Effector memory CD8-positive, alpha-beta T cell (primary cell): Measurements from ENCODE around the gene PRKAG2.

Source experiments
- ATAC-seq: fragments of 150-1000 bp; cut with Tn5 transposase; replicated peaks from 2 replicates; pipeline ENCODE4 v1.10.0; 2021; ENCODE audit warnings: mild to moderate bottlenecking, moderate library complexity
- DNase-seq, 3 experiments: peaks; one replicate each; pipeline ENCODE4 v3.0.0; 2021
- H3K27ac Mint-ChIP-seq, 2 donors: one replicate each; pipeline ENCODE4 v1.8.0; 2022; ENCODE audit warnings: mild to moderate bottlenecking in 2 of 2, mixed read lengths in 2 of 2, moderate library complexity in 2 of 2
- H3K27me3 Mint-ChIP-seq, 2 donors: one replicate each; pipeline ENCODE4 v1.8.0; 2022; ENCODE audit warnings: mixed read lengths in 2 of 2
- H3K36me3 Mint-ChIP-seq: one replicate; pipeline ENCODE4 v1.8.0; 2022; ENCODE audit warnings: mild to moderate bottlenecking, moderate library complexity, mixed read lengths; ENCODE audit not compliant: insufficient read depth
- H3K4me1 Mint-ChIP-seq, 2 donors: one replicate each; pipeline ENCODE4 v1.8.0; 2022; ENCODE audit warnings: low read depth in 2 of 2, mixed read lengths in 2 of 2
- H3K4me3 Mint-ChIP-seq, 2 donors: one replicate each; pipeline ENCODE4 v1.8.0; 2022; ENCODE audit warnings: mild to moderate bottlenecking in 2 of 2, mixed read lengths in 2 of 2, moderate library complexity in 2 of 2
- H3K9me3 Mint-ChIP-seq, 2 donors: one replicate each; pipeline ENCODE4 v1.8.0; 2022; ENCODE audit warnings: mixed read lengths in 2 of 2

The PRKAG2 gene

DNA sequence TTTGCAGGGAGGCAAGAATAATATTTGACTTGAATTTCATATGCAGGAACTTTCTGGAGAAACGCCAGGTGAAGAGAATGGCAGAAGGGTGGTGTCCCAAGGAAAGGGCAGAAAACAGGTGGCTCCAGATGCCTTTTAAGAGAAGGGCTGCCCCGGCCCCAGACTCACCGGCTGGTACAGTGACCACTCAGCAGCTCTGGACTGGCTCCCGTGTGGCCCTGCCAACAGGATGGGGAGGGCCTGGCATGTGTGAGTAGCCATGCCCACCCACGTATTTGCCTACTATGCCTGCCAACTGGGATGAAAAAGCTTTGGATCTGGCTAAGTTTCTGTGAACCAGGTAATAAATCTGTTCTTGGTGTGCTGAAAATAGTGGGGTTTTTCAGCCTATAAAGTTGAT, 159.5 kb downstream of the PRKAG2 start:
- no peak overlapping the region for H3K4me3 Mint-ChIP-seq
- DNase-seq, result no peak
- H3K9me3 Mint-ChIP-seq, result no peaks in the 10 kb centered on the region
- H3K27me3 Mint-ChIP-seq, result no peaks in the 10 kb centered on the region
- peaks cover 10% of the 10 kb centered on the region for H3K36me3 Mint-ChIP-seq
- ATAC-seq, result no peak
- peaks cover 3 to 11% of the 10 kb centered on the region in 2 donors for H3K4me1 Mint-ChIP-seq
- no peak overlapping the region for H3K27ac Mint-ChIP-seq

DNA sequence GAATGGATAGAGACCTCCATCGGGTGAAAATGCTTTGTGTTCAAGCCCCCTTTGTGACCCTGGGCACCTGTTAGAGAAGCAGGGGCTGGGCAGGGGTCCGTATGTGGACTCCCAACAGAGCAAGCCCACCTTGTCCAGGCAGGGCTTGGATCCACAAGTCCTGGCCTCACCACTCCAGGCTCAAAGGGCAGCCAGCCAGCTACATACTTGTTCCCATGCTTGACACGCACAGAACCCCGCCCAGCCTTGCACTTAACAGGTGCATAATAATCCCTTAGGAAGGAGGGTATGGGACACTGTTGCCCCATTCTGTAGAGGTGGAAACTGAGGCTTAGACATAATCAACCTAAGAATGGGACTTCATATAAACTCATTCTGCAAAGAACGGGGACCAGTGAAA, 160.6 kb downstream of the PRKAG2 start:
- Mint-ChIP-seq H3K9me3 (no peaks in the 10 kb centered on the region), H3K36me3 (peaks cover 10% of the 10 kb centered on the region), H3K27ac (no peak overlapping the region), H3K27me3 (no peaks in the 10 kb centered on the region), H3K4me3 (no peak overlapping the region), H3K4me1 (peaks cover 3 to 5% of the 10 kb centered on the region in 2 donors)
- DNase-seq (no peak), ATAC-seq (no peak)

DNA sequence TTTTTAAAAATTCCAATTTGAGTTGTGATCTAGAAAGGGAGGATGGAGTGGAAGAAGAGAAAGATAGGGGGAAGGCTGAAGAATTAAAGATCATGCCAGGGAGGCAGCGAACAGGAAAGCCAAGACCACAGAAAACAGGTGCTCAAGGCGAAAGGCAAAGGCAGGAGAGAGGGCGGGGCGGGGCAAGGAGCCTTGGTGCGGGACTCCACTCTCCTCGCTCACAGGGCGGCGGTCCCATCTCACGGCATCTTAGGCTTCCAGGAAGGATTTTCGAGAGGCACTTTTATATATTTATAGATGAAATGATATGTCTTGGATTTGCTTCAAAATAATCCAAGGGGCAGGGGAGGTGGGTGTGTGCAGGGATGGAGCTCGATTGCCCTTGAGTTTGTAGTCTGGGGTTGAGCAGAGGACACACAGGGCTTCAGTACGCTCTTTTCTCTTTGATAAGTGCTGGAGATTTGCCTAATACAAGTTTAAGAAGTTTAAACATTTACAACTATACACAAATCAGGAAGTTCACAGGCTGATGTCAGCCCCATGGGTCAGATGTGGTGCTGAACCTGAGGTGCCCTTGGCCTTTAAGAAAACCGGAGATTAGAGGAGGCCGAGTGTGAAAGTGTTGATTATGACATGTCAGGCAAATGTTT, 161.1 kb downstream of the PRKAG2 start:
- ATAC-seq (no peak), DNase-seq (no peak)
- H3K27ac Mint-ChIP-seq, result no peak overlapping the region
- peaks cover 3 to 5% of the 10 kb centered on the region in 2 donors for H3K4me1 Mint-ChIP-seq
- H3K4me3 Mint-ChIP-seq, result no peak overlapping the region
- no peaks in the 10 kb centered on the region for H3K9me3 Mint-ChIP-seq
- peaks cover 10% of the 10 kb centered on the region for H3K36me3 Mint-ChIP-seq
- H3K27me3 Mint-ChIP-seq, result no peaks in the 10 kb centered on the region

DNA sequence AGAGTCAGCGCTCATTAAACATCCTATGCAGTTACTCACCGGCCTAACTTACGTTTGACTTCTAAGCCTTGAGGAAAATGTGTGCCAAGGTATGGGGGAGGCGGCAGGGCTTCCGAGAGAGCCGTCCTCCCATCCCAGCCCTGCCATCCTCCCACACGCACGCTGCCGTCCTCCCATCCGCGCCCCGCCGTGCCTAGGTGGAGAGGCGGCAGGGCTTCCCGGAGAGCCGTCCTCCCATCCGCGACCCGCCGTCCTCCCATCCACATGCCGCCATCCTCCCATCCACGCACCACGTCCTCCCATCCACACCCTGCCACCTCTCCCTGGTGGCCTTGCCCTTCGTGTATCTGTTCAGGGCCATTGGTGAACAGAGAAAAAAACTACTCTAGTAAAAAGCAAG, 162.7 kb downstream of the PRKAG2 start:
- H3K9me3 Mint-ChIP-seq, result no peaks in the 10 kb centered on the region
- no peaks in the 10 kb centered on the region for H3K27me3 Mint-ChIP-seq
- no peak for ATAC-seq
- H3K4me1 Mint-ChIP-seq, result peaks cover 9% of the 10 kb centered on the region in 2 donors
- no peak for DNase-seq
- H3K27ac Mint-ChIP-seq, result no peak overlapping the region
- H3K36me3 Mint-ChIP-seq, result peaks cover 10% of the 10 kb centered on the region
- H3K4me3 Mint-ChIP-seq, result no peak overlapping the region

DNA sequence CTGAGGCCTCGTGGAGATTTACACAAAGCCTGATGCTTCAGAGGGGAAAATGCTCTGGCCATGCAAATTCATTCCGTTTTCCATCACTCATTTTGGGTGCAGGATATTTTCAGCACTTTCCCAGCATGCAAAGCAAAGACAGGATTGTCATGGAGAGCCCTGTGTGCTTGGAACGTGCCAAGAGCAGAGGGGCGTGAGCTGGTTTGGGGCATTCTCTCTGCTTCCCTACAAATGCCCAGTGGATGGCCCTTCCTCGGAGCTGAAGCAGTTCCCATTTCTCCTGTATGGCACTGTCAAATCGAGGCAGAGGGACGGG, 164.1 kb downstream of the PRKAG2 start:
- H3K4me3 Mint-ChIP-seq, result no peak overlapping the region
- ATAC-seq (no peak), DNase-seq (no peak)
- no peak overlapping the region for H3K27ac Mint-ChIP-seq
- peaks cover 9% of the 10 kb centered on the region in 2 donors for H3K4me1 Mint-ChIP-seq
- no peaks in the 10 kb centered on the region for H3K9me3 Mint-ChIP-seq
- peaks cover 7% of the 10 kb centered on the region for H3K36me3 Mint-ChIP-seq
- H3K27me3 Mint-ChIP-seq, result no peaks in the 10 kb centered on the region

DNA sequence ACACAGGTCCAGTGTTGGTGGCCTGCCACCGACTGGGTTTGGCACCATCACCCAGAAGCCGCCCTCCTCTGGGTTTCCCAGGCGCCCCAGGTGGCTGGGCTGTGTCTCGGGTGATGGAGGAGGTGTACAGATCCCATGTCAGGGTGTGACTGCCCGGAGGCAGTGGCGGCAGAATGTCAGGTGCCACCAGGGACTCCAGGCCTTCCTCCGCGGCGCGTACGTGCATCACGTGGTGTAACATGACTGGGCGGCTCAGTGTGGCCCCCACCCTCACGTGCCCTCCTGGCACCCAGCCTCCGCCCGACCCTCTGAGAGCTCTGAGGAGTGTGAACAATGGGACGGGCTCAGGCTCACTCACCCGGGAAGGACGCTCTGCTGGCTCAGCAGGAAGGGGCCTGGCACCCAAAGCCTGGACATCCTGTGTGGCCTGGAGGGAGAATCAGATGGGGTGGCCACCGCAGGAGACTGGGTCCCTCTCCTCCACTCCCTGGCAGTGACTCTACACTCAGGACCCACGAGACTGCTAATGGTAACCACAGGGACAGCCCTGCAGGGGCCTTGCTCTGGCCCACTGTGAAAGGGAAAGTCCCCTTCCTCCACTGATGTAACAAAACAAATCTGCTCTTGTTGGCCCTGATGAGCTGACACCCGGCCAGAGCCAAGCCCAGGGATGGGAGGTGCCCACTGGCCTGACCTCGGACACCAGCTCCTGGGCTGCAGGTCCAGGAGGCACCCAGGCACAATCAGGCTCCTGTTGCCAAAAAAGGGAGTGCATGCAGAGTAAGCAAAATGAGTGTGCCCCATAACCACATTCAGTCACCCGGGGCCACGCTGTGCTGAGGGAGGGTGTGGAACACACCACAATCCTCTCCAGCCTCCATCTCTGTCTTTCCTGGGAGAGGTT, 164.8 kb downstream of the PRKAG2 start:
- ATAC-seq (no peak), DNase-seq (no peak)
- H3K27ac Mint-ChIP-seq, result no peak overlapping the region
- H3K9me3 Mint-ChIP-seq, result no peaks in the 10 kb centered on the region
- H3K27me3 Mint-ChIP-seq, result no peaks in the 10 kb centered on the region
- peaks cover 7% of the 10 kb centered on the region for H3K36me3 Mint-ChIP-seq
- peaks cover 9% of the 10 kb centered on the region in 2 donors for H3K4me1 Mint-ChIP-seq
- H3K4me3 Mint-ChIP-seq, result no peak overlapping the region

DNA sequence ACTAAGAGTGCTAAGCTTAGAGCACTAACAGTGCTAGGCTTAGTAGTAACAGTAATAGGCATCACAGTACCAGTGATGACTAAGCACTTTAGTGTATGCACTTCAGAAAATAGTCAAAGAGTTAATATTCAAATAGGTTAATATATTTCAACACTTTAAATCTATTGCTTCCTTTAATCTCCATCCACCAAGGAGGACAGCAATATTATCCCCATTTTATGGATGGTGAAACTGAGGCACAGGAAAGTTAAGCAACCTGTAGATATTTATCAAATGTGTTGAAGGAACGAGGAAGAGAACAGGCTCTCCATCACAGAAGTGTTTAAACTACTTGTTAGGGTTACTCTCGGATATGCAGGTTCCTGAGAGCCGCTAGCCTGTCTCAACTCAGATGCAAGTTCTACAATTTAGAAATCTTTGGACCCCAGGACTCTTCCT, 165.5 kb downstream of the PRKAG2 start:
- H3K36me3 Mint-ChIP-seq, result peaks cover 3% of the 10 kb centered on the region
- no peak for DNase-seq
- H3K27me3 Mint-ChIP-seq, result no peaks in the 10 kb centered on the region
- no peak overlapping the region for H3K27ac Mint-ChIP-seq
- H3K9me3 Mint-ChIP-seq, result no peaks in the 10 kb centered on the region
- ATAC-seq, result no peak
- H3K4me1 Mint-ChIP-seq, result peaks cover 5 to 12% of the 10 kb centered on the region in 2 donors
- no peak overlapping the region for H3K4me3 Mint-ChIP-seq

DNA sequence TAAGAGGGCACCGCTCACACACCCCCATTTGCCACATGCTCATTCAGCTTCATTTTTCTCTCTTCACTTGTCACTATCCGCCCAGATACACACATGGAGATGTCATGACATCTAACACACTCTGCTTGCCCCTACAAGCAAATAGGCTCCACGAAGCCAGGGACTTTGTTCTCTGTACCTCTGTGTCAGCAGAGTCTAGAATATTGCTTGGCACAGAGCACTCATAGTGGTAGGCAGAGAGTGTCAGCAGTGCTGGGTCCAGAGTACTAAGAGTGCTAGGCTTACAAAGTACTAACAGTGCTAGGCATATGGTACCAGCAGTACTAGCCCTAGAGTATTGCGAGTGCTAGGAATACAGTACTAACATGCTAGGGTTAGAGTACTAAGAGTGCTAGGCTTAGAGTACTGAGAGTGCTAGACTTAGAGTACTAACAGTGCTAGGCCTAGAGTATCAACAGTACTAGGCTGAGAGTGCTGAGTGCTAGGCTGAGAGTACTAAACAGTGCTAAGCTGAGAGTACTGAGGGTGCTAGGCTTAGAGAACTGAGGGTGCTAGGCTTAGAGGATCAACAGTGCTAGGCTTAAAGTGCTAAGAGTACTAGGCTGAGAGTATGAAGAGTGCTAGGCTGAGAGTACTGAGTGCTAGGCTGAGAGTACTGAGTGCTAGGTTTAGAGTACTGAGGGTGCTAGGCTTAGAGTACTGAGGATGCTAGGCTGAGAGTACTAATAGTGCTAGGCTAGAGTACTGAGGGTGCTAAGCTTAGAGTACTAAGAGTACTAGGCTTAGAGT, 166.1 kb downstream of the PRKAG2 start:
- Mint-ChIP-seq H3K9me3 (no peaks in the 10 kb centered on the region), H3K4me3 (no peak overlapping the region), H3K27ac (no peak overlapping the region), H3K36me3 (peaks cover 3% of the 10 kb centered on the region), H3K4me1 (peaks cover 6 to 12% of the 10 kb centered on the region in 2 donors), H3K27me3 (no peaks in the 10 kb centered on the region)
- no peak for ATAC-seq
- DNase-seq, result no peak

DNA sequence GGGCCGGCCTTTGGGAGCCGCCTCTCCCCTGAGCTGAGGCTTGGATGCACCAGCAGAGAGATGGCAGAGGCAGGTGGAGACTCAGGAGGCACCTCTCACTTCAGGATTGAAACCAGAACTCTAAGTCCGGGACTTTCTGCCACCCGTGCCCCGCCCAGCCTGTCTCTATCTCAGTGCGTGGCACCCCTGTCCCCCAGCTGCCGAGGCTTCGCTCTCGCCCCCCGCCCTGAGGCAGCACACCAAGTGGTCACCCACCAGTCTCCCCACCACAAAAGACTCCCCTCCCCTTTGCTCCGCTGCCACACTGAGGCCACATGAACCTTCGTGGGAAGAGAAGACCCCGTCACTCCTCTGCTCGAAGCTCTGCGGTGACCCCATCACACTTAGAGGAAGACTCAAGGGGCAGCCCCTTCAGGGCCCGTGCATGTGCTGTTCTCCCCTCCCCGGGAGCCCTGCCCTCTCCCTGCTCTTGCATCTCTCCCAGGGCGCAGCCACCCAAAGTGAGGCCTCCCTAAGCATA, 166.7 kb downstream of the PRKAG2 start:
- Mint-ChIP-seq H3K4me3 (no peak overlapping the region), H3K27me3 (no peaks in the 10 kb centered on the region), H3K4me1 (peaks cover 9 to 14% of the 10 kb centered on the region in 2 donors), H3K27ac (no peak overlapping the region), H3K9me3 (no peaks in the 10 kb centered on the region), H3K36me3 (peaks cover 3% of the 10 kb centered on the region)
- ATAC-seq (no peak), DNase-seq (no peak)

DNA sequence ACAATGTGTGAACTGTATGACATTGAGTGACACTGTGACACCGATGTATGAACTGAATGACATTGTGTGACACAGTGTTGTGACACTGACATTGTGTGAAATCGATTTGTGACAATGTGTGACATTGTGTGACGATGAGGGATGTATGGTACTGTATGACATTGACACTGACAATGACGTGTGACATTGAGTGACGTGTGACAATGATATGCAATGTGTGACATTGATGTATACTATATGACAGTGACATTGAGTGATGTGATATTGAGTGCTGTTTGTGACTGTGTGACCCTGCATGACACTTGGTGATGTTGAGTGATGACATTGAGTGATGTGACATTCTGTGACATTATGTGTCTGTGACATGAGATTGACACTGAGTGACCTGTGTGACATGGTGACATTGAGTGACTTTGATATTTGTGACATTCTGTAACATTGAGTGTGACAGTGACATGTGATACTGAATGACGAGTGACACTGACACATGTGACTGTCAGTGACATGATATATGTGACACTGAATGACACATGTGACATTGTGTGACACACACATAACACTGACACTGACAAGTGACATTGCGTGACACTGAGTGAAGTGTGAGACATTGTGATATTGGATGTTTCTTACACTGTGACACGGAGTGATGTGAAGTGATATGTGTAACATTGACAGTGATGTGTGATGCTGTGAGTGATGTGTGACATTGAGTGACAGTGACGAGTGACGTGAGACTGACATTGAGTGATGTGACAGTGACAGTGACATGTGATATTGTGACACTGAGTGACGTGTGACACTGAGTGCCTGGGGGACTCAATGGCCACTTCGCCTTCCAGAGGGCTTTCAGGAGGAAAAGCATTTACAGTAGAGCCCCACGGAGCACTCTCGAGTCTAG, 167.5 kb downstream of the PRKAG2 start:
- Mint-ChIP-seq H3K27ac (no peak overlapping the region), H3K4me3 (no peak overlapping the region), H3K27me3 (no peaks in the 10 kb centered on the region), H3K9me3 (no peaks in the 10 kb centered on the region), H3K36me3 (peaks cover 3% of the 10 kb centered on the region), H3K4me1 (peaks cover 9 to 15% of the 10 kb centered on the region in 2 donors)
- ATAC-seq (no peak), DNase-seq (no peak)

DNA sequence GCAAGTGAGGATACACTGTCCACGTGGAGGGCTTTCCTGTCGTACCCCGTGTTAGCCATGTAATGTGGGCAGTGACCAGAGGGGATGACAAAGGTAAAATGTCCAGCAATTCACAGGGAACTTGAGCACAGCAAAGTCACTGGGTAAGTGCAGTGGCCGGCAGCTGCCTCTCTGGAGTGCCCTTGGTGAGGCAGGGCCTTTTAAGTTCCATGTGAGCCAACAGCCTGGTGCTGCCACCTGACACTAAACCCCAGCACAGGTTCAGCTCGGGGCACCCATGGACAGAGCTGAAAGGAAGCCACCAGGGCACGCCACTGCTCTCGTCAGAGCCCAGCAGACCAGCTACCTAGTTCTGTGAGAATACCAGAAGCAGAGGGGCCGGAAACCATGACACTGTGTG, 168.3 kb downstream of the PRKAG2 start:
- no peaks in the 10 kb centered on the region for H3K36me3 Mint-ChIP-seq
- H3K27ac Mint-ChIP-seq, result no peak overlapping the region
- H3K9me3 Mint-ChIP-seq, result no peaks in the 10 kb centered on the region
- H3K27me3 Mint-ChIP-seq, result no peaks in the 10 kb centered on the region
- no peak for DNase-seq
- peaks cover 9 to 15% of the 10 kb centered on the region in 2 donors for H3K4me1 Mint-ChIP-seq
- no peak overlapping the region for H3K4me3 Mint-ChIP-seq
- no peak for ATAC-seq

DNA sequence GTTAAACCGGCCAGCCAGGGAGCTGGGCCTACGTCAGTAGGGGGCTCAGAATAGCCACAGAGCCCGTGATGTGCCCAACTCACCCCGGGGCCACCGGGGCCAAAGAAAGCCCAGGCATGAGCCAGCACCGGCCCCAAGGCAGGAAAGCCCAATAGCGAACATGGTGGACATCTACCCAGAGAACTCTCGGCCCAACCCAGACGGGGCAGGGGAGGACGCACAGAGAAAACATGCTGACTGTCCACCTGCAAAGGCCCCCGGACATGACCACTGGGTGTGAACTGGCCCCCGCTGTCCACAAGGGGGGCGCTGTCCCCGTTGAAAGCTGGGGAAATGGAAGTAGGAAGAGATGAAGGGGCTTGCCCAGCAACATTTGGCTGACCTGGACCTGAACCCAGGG, 169.2 kb downstream of the PRKAG2 start:
- H3K27ac Mint-ChIP-seq, result no peak overlapping the region
- H3K4me1 Mint-ChIP-seq, result peaks cover 9 to 15% of the 10 kb centered on the region in 2 donors
- no peaks in the 10 kb centered on the region for H3K27me3 Mint-ChIP-seq
- no peak for DNase-seq
- ATAC-seq, result no peak
- no peaks in the 10 kb centered on the region for H3K36me3 Mint-ChIP-seq
- H3K4me3 Mint-ChIP-seq, result no peak overlapping the region
- no peaks in the 10 kb centered on the region for H3K9me3 Mint-ChIP-seq

DNA sequence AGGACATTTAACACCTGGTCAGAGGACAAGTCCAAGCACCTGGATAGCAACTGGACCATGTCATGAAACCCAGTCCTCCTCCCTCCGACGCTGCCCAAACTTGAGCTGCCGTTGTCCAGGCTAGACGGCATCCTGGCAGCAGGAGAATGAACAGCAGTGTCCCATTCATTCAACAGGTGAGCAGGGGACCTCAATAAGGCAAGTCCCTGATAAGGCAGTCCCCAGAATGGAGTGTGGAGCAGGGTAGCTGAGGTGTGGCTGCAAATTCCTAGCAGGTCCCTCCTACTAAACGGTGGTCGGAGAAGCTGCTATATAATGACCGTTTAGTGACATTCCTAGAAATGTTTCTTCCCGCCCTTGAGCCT, 169.8 kb downstream of the PRKAG2 start:
- H3K4me1 Mint-ChIP-seq, result peaks cover 9 to 15% of the 10 kb centered on the region in 2 donors
- no peaks in the 10 kb centered on the region for H3K27me3 Mint-ChIP-seq
- ATAC-seq, result no peak
- H3K4me3 Mint-ChIP-seq, result no peak overlapping the region
- DNase-seq, result no peak
- no peaks in the 10 kb centered on the region for H3K36me3 Mint-ChIP-seq
- no peaks in the 10 kb centered on the region for H3K9me3 Mint-ChIP-seq
- H3K27ac Mint-ChIP-seq, result no peak overlapping the region
